Left hindlimb (tissue), 1 donor: ENCODE measurements around the gene MUS81.
"Not testable (repeated sequence)": the region's sequence is repeated elsewhere in the genome, so short reads cannot be mapped to it uniquely, and the experiment has no call there.

Experiments
- DNase-seq: peaks from one replicate; pipeline ENCODE4 v3.0.0-alpha.2; 2018

MUS81 gene

DNA sequence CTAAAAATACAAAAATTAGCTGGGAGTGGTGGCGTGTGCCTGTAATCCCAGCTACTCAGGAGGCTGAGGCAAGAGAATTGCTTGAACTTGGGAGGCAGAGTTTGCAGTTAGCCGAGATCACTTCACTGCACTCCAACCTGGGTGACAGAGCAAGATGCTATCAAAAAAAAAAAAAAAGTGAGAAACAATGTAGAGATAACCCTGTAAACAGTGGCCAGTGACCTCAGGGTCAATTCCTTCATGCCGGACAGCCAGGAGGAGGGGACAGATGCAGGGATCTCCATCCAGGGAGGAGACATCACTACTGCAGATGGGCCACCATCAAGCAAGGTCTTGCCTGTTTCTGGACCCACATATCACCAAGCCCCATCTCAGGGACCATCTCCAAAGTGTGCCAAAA, 12.5 kb upstream of the MUS81 start:
- DNase-seq, result no peak

DNA sequence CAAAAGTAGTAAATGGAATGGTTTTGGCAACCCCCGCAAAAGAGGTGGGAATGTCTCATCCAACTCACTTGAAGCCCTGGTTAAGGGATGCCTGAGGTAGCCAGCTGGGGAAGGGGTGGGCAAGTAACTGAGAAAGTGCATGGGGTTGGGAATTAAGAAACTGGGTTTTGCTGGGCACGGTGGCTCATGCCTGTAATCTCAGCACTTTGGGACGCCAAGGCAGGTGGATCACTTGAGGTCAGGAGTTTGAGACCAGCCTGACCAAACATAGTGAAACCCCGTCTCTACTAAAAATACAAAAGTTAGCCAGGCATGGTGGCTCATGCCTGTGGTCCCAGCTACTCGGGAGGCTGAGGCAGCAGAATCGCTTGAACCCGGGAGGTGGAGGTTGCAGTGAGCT, 11.5 kb upstream of the MUS81 start:
- DNase-seq, result not testable (repeated sequence)

DNA sequence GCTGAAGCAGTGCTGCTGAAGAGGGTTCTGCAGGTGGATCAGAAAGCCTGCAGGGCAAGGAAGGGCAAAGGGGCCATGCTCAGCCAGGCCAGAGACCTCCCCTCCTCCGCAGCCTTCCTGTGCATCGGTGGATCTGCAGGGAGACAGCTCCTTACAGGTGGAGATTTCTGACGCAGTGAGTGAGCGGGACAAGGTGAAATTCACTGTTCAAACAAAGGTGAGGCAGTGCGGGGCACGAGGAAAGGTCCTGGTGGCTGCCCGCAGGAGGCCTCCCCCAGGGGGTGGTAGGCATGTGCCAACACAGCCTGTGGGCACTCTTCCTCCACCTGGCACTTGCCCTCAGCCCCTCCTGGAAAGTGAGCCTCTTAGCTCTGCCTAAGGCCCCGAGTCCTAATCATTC, 10.9 kb upstream of the MUS81 start:
- no peak for DNase-seq

DNA sequence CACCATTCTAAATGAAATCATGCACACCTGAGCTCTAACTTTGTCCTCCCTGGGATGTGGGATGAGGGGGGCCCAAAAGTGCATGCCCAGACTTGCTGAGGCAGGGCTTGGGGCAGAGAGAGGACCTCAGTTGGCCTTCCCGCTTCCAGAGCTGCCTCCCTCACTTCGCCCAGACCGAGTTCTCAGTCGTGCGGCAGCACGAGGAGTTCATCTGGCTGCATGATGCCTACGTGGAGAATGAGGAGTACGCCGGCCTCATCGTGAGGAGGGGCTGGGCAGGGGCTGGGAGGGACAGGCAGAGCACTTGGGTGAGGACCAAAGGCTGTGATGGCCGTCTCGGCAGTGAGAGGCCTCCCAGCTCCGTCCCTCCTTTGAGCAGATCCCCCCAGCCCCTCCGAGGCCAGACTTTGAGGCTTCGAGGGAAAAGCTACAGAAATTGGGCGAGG, 10.4 kb upstream of the MUS81 start:
- no peak for DNase-seq

DNA sequence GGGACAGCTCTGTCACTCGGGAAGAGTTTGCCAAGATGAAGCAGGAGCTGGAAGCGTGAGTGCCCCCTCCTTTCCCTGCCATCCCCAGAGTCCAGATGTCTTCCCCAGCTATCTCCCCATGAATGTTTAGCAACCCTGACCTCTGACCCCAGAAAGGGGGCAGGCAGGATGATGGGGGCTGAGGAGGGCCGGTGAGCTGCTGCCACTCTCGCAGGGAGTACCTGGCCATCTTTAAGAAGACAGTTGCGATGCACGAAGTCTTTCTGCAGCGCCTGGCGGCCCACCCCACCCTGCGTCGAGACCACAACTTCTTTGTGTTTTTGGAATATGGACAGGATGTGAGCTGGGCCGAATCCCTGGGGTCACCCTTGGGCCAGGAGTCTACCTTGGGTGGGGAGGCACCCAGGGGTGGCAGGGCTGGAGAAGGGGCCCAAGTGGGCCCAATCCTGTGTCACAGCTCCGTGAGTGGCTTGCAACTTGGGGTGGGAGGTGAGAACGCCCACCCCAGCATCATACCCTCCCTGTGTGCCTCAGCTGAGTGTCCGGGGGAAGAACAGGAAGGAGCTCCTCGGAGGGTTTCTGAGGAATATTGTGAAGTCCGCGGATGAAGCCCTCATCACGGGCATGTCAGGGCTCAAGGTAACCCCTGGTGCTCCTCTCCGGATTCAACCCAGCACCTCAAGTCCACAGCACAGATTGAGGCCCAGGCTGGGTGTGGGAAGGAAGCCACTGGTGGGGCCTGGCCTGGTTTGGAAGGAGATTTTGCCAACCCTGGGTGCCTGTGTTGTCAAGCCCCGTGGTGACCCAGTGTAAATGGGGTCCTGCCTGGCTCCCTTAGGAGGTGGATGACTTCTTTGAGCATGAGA, 9.8 kb upstream of the MUS81 start:
- no peak for DNase-seq

DNA sequence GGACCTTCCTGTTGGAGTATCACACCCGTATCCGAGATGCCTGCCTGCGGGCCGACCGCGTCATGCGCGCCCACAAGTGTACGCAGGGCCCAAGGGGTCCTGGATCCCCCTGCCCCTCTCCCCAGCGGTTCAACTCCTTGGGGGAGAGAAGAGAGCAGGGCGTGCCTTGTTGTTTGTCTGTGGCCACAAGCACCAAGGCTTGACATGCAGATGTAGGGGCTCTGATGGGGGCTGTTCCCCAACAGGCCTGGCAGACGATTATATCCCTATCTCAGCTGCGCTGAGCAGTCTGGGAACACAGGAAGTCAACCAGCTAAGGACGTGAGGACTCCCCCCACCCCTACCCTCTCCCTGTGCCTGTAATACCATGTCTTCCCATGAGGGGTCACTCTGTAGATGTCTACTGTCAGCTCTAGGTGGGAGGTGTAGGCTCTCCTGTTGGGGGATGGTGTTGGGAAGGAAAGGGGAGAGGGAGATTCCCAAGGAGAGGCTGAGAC, 9.1 kb upstream of the MUS81 start:
- DNase-seq, result no peak

DNA sequence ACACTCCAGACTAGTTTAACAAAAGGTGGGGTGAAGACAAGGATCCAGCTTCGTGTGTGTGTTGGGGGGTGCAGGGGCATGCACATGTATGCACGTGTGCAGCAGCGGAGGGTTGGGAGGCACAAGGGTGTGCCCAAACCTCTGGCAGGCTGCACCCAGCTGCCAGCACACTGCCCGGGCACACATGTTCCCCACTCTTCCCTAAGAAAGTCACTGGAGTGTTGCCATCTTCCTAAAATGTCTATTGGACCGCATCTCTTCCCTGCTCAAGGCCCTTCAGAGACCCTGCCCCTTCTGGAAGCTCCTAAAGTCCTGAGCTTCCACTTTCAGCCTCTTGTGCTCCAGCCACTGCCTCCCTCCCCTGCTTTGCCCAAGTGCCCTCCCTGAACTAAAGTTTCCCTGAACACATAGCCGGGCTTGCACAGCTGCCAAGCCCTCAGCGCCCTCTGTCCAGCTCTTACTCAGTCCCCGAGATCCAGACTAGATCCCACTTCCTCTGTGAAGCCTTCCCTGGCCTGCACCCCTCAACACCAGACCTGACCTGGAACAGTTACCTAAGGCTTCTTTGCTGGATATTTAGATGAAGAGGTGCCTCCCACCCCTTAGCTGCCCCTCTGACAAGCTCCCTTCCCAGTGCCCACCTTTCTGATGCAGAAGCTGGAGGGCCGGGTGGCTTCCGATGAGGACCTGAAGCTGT, 8.3 kb upstream of the MUS81 start:
- no peak for DNase-seq

DNA sequence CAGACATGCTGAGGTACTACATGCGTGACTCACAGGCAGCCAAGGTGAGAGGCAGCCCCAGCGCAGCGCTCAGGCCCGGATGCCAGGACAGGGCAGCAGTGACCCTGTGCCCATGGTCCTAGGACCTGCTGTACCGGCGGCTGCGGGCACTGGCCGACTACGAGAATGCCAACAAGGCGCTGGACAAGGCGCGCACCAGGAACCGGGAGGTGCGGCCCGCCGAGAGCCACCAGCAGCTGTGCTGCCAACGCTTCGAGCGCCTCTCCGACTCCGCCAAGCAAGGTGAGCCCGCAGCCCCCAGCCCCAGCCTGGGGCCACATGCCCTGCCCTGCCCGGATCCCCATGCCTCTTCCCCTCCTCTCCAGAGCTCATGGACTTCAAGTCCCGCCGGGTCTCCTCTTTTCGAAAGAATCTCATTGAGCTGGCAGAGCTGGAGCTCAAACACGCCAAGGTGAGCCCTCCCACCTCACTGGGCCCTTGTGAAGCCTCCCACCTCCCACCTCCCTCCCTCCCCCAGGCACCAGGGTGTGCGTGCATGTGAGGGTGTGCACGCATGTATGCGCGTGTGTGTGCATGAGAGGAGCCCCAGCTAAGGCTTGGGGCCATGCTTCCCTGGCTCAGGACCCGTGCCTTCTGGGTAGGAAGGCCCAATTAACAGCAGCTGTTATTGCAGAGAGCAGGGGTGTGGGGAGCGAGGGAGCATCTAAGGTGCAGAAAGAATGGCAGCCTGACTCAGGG, 7.6 kb upstream of the MUS81 start:
- DNase-seq, result no peak

DNA sequence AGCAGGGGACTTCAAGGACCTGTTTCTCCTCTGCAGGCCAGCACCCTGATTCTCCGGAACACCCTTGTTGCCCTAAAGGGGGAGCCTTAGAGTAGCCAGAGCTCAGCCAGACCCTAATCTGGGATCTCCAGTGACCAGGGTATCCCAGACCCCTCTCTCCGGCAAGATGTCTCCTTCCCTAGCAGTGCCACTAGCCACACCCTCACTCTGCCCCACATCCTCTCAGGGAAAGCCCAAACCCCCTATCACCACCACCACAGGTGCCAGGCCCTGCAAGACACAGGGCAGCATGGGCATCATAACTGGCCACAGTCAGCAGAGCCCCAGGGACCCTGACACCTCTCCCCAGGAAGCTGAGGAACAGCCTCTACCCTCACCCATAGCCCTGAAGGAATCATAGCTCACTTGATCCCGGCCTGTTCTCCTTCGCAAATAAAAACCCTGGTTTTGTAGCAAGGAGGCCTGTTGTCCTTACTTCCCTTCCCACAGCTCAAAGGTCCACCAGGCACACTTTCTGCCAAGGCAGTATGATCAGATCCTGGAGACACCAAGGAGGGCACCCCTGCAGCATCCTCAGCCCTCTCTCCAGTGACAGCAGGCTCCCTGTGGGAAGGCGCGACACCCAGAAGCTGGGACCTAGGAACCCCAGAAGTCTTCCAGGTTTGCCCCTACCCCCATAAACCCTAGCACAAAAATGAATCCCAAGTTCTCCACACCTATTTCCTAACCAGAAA, 6.8 kb upstream of the MUS81 start:
- no peak for DNase-seq

DNA sequence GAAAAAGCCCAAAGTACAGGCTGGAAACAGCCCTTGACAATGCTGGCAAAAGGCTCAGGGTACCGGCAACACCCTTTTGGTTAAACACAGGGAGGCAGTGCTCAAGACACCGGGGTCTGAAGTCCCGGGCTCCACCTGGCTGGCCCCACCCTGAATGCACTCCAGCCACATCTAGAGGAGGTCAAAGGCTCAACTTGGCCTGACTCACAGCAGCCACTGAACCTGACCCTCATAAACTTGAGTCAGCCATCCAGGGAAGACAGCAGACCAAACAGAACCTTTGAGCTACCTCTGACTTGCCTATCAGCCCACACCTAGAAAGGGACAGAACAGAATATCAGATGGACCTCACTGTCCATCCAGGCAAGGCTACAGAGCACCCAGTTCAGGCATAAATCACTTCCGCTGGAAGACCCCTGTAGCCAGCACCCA, 6.1 kb upstream of the MUS81 start:
- no peak for DNase-seq

DNA sequence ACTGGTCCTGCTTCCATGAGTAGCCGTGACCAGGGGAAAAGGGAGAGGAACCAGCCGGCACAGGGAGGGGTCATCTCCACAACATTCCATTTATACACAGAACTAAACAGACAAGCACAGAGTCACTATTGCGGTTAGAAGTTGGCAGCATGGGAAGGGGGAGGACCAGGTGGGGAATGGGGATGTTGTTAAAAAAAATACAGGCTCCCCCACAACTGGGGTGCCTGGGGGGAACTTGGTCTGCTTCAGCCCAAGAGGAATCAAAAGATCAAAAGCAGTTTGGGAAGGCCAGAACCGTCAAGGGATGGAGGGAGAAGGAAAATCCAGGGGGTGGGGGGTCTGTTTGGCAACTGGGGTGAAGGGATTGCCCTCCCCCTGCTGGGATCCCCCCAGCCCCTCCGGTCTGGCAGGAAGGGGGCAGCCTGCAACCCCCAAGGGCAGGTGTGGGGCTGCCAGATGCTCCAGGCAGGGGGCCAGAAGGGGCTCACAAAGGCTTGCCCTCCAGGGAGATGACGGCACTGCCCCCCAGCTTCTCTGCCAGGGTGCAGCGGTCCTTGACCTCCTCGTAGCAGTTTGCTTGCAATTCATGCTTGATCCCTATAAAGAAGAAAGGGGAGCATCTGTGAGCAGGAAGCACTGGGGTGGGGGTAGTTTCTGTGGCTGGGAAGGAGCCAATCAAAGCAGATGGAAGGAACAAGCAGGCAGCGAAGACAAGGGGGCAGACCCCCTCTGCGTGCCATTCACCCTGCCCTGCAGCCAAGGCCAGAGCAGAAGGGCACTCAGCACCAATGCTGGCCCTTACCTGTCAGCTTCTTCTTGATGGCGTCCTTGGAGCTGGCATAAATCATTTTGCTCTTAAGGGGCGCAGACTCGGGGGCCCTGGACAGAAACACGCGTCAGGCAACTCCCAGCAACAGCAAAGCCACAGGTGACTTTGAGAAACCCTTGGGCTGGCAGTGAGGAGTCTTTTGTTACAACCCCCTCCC, 5.1 kb upstream of the MUS81 start:
- no peak for DNase-seq

DNA sequence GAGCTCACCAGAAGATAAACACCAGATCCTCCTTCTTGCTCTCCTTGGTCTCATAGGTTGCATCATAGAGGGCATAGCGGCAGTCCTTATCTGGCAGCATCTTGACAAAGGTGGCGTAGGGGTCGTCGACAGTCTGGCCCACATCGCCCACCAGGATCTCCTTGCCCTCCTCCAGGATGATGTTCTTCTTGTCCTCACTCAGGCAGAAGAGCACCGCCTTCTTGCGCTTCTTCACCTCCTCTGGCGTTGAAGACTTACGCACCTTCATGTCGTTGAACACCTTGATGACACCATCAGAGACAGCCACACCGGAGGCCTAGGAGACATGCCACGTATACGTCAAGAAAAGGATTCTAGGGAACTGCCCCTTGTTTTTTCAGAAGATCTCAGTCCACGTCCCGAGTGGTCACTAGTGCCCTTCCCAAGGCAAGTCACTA, 4.3 kb upstream of the MUS81 start:
- no peak for DNase-seq

DNA sequence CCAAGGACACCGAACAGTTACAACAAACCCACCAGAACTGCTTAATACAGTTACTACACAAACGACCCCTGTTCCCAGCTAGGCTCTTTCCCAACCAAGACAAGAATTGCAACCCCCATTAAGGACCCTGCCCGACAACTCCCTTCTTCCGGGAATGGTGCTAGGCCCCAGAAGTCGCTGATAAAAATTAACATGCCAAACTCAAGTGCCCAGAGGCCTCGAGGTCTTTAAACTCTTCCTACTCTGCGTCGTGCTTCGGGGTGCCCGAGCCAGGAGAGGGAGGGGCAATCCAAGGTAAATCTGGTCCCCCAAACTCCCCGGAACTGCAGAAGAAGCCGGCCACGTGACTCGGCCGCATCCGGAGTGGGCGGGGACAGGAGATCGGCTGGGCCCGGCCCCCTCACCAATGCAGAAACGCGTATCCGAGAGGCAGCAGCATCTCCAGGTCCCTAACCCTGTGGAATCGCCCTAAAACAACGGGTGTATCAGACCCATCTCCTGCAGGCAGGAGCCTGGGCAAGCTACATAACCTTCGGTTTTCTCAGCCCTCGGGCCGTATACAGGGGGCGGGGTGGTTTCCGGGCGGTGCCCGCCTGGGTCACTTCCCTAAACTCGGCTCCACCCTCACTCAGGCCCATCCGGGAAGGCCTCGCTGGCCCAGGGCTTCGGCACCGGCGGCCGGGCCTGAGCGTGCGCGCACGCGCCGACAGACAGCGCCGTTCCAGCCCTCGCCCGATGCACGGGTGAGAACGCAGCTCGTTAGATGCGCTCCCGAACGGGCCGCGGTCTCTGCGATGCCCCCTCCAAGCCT, 3.3 kb upstream of the MUS81 start:
- peak; percentile 83 for DNase-seq

DNA sequence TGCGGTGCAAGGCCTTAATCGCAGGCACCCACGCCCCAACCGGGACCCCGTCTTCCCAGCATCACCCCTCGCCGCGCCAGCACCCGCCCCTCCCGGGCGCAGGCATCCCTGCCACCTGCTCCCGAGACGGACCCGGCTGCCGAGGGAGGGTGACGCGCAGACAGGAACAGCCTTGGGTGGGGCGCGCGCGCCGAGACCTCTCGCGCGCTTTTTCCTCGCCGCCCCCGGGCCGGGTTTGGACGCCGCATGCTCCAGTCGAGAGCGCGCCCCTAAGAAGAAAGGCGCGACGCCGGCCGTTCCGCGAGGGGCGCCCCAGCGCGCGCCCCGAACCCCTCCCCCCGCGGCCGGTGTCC, 2.8 kb upstream of the MUS81 start:
- peak; percentile 70 for DNase-seq

DNA sequence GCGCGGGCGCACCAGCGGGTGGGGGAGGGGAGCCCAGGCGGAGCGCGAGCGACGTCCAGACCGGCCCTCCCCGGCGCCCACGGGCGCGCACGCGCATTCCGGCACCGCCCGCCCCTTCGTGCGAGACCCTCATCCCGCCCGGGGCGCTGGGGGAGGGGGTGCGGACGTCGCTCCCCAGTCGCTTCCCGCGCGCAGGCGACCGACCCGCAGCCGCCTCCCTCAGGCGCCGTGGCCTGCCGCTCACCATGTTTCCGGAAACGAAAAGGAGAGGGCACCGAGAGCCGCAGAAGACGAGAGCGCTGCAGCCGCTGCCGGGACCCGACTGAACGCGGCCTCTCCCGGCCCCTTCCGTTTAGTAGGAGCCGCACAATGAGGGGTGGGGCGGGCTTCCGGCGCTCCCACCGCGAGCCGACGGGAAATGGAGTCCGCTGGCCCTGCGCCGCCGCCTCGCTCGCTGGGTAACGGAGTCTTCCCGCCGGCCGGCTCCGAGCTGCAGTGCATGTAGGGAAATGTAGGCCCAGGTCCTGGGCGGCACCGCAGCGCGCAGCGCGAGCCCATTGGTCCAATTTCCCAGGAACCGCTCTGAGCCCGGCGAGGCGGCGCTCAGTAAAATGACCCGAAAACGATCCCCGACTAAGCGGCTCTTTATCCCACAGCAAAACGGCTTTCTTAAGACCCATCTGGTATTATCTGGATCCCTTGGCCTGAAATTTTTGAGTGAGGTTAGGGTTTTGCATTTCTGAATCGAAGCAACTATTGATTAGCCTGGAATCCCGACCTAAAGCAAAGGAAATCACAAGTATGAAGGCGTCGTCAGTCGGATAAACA, 2.2 kb upstream of the MUS81 start, which contains the start of gene CFL1:
CFL1 (minus strand) TSS at position 328 of the 828 bp plus-strand sequence; CDS start at position 247, 81 bp downstream.
- peak; percentile 99 for DNase-seq

DNA sequence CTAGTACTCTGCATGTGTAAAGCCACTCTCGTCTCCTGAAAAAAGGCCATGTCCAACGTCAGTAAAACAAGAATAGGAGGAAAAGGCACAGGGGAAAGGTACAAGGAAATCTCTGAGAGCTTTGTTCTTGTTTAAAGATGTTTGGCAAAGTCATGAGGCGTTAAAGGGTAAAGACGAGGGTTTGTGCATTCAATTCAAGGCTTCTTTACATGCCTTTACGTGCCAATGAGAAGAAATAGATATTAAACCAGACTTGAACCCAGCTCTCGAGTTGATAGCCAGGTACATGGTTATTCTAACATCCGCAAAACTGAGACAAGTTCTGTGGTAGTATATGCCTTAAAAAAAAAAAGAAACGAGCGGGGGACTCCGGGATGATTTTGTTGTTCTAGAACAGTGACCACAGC, 1.5 kb upstream of the MUS81 start:
- DNase-seq, result no peak

DNA sequence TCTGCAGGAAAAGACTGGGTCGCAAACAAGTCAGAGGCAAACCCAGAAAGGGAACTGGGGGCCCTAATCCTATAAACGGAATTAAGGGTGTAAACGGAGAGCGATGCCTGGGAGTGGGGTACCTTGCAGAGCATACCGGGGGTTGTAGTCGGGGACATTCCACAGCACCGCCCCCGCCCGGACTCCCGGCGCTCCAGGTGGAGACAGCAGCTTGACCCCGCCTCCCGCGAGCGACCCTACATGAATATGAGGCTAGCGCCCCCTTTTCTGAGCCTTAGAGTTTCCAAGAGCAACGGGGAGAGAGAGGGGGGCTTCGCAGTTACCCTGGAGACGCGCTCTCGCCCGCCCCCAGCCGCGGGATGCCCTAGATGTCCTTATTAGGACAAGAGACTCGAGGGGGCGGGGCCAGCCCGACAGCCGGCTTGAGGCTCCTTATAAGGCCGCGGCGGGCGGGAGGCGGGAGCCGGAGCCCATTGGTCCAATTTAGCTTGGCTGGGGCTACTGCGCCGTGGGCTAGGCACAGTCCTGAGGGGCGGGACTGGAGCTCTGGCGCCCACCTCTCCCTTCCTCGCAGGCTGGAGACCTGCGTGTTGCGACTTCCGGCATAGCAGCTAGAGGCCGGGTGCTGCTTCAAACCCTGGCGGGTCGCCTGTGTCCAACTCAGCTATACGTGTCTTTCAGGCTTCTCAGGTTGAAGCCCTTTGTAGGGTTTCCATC, 980 bp upstream of the MUS81 start:
- DNase-seq, result peak; percentile 99

DNA sequence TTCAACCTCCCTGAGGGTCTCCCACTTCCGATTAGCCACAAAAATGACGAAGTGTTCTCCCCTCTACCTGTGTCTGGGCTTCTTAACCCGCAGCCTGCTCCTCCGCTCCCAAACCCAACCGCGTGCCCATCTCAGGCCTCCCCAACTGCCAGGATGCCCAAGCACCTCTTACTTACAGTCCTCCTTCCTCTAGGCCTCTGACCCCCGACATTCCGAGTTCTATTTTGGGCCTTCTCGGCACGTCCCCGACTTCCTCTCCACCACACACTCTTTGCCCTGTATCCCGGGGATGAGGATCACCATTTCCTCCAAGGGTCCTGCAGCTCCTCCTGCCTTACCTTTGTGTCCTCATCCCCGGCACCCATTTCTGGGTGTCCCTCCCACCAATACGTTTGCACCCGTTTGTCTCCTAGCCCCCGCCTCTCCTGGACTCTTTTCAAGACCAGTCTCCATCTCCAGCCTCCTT, 388 bp upstream of the MUS81 start:
- no peak for DNase-seq

DNA sequence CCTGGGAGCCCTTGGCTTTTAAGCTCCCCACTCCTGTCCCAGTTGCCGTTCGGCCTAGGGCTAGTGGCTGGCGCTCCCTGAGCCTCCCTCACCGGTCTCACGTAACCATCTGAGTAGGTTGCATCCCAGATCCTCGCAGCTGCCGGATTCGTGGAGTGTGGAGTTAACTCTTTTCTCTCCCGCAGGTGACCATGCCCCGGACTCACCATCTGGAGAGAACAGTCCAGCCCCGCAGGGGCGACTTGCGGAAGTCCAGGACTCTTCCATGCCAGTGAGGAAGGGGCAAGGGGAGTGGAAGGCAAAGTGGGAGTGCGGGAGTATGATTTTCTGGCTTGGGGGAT, 902 bp downstream of the MUS81 start:
- DNase-seq, result peak; percentile 29
